AG09309 (cell line): ENCODE data around the gene PRR3.
"Not testable (repeated sequence)": the region's sequence is repeated elsewhere in the genome, so short reads cannot be mapped to it uniquely, and the experiment has no call there.

ENCODE experiments used
- DNase-seq: peaks from one replicate; pipeline ENCODE4 v3.0.0-alpha.2; 2010; ENCODE audit warnings: low read depth
- H3K4me3 ChIP-seq: 2 replicates; pipeline ENCODE4 v1.5.1; 2011; ENCODE audit warnings: mild to moderate bottlenecking, low read depth, low read length, moderate library complexity; ENCODE audit not compliant: control insufficient read depth
- TF ChIP-seq, protein P1 (sequence below): IDR thresholded peaks from 2 replicates; pipeline ENCODE4 v1.5.1; 2011; ENCODE audit warnings: mild to moderate bottlenecking, low read depth, low read length, inconsistent platforms; ENCODE audit not compliant: insufficient read depth, control insufficient read depth; ENCODE audit errors: missing control alignments

Gene PRR3

DNA sequence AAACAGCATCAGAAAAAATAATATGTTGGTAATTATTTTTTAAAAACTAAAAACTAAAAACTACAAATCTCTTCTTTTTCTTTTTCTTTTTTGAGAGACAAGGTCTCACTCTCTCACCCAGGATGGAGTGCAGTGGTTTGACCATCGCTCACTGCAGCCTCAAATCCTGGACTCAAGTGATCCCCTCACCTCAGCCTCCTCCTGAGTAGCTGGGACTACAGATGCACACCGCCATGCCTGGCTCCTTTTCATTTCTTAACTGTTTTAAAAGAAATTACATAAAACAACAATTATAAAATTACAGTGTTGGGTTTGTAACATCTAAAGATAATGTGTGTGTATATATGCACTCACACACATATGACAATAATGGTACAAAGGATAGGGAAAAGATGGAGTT is 43.6 kb upstream of the PRR3 start:
- DNase-seq = no peak
- TF ChIP-seq, protein P1, sequence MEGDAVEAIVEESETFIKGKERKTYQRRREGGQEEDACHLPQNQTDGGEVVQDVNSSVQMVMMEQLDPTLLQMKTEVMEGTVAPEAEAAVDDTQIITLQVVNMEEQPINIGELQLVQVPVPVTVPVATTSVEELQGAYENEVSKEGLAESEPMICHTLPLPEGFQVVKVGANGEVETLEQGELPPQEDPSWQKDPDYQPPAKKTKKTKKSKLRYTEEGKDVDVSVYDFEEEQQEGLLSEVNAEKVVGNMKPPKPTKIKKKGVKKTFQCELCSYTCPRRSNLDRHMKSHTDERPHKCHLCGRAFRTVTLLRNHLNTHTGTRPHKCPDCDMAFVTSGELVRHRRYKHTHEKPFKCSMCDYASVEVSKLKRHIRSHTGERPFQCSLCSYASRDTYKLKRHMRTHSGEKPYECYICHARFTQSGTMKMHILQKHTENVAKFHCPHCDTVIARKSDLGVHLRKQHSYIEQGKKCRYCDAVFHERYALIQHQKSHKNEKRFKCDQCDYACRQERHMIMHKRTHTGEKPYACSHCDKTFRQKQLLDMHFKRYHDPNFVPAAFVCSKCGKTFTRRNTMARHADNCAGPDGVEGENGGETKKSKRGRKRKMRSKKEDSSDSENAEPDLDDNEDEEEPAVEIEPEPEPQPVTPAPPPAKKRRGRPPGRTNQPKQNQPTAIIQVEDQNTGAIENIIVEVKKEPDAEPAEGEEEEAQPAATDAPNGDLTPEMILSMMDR = no peak
- no peak overlapping the region for H3K4me3 ChIP-seq

DNA sequence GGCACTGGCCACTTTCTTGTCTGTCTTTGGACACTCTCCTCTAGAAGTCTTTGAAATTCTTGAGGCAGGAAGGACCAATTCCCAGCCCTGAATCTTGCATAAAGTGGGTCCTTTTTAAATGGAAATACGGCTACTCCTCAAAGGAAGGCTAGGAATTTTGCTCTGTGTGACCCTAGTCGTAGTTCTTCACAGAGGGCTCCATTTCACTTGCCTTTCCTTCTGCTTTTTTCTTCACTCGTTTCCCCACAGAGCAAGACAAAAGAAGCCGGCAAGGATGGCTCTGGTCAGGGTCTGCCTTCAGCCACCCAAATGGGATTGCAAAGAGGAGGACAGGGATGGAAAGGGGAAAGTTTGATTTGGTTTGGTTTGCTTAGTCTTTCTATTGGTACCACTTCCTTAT is 42.0 kb upstream of the PRR3 start:
- DNase-seq = no peak
- no peak overlapping the region for H3K4me3 ChIP-seq
- TF ChIP-seq, protein P1 = no peak

DNA sequence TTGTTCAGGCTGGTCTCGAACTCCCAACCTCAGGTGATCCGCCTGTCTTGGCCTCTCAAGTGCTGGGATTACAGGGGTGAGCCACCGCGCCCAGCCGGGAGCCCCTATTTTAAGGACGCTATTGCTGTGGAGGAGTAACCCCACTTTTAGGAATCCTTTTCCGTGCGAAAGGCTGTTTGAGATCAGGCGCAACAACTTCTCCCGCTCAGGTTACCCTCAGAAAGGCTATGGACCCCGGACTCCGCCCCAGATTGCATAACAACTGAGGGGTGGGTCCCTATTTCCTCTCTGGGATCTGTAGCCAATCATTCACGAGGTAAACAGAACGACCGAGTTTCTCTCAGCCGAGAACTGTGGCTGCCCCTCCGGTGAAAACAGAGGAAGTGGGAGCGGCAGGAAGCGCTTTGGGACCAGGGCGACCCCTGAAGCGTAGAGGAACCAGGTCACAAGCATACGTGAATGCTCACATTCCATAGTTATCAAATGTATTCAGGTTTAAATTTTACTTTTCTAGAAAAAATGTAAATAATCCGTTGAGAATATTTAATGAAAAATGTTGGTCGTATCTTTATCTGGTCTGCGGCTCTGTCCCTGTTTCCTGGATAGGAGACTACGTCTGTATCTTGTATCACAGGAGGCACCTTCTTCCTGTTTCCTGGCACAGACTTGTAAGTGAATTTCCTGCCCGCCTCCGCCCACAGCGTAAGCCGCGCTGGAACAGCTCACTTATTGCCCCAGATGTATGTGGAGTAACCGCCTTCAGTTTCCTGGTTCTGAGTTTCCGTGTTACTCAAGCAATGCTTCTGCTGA is 40.9 kb upstream of the PRR3 start:
- H3K4me3 ChIP-seq = peak overlapping the region; percentile 25
- DNase-seq = peak; percentile 86
- TF ChIP-seq, protein P1 = no peak

DNA sequence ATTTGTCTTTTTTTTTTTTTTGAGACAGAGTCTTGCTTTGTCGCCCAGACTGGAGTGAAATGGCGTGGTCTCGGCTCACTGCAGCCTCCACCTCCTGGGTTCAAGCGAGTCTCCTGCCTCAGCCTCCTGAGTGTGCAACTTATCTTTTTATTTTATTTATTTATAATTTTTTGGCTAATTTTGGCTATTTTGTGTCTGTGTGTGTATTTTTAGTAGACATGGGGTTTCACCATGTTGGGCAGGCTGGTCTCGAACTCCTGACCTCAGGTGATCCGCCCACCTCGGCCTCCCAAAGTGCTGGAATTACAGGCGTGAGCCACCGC is 40.4 kb upstream of the PRR3 start:
- not testable (repeated sequence) for DNase-seq
- H3K4me3 ChIP-seq = peak overlapping the region; percentile 25; the same call in 1 of the 2 replicates

DNA sequence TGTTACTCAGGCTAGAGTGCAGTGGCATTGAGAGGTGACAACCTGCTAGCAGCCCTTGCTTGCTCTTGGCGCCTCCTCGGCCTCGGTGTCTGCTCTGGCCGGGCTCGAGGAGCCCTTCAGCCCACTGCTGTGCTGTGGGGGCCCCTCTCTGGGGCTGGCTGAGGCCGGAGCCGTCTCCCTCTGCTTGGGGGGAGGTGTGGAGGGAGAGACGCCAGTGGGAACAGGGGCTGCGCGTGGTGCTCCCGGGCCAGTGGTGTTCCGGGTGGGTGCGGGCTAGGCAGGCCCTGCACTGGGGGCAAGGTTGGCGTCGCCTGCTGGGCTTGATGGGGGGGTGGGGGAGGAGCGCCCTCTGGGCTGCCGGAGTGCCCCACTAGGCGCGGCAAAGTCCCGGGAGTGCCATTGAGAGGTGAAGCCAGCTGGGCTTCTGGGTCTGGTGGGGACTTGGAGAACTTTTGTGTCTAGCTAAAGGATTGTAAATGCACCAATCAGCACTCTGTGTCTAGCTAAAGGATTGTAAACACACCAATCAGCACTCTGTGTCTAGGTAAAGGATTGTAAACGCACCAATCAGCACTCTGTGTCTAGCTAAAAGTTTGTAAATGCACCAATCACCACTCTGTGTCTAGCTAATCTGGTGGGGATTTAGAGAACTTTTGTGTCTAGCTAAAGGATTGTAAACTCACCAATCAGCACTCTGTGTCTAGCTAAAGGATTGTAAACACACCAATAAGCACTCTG is 39.2 kb upstream of the PRR3 start:
- not testable (repeated sequence) for H3K4me3 ChIP-seq, DNase-seq

DNA sequence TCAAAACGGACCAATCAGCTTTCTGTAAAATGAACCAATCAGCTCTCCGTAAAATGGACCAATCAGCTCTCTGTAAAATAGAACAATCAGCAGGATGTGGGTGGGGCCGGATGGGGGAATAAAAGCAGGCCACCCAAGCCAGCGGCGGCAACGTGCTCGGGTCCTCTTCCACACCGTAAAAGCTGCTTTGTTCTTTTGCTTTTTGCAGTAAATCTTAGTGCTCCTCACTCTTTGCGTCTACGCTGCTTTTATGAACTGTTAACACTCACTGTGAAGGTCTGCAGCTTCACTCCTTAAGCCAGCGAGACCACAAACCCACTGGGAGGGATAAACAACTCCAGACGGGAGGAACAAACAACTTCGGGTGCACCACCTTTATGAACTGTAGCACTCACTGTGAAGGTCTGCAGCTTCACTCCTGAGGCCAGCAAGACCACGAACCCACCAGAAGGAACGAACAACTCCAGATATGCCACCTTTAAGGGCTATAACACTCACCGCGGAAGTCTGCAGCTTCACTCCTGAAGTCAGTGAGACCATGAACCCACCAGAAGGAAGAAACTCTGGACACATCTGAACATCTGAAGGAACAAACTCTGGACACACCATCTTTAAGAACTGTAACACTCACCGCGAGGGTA is 38.5 kb upstream of the PRR3 start:
- not testable (repeated sequence) for H3K4me3 ChIP-seq, DNase-seq

DNA sequence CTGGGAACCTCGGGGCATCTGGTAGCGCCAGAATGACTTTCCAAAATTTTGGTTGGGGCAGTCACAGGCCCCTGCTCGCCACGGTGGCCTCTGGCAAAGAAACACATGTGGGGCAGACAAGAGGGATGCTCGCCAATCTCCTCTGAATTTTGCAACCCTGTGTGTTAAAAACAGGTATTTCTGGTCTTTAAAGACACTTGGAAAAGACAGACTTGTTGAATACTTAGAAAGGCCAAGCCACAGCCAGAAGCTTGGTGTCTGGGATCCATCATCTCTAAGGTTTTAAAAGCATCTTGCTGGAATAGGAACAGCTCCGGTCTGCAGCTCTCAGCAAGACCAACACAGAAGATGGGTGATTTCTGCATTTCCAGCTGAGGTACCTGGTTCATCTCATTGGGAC is 36.6 kb upstream of the PRR3 start:
- TF ChIP-seq, protein P1 = no peak
- H3K4me3 ChIP-seq = no peak overlapping the region
- no peak for DNase-seq

DNA sequence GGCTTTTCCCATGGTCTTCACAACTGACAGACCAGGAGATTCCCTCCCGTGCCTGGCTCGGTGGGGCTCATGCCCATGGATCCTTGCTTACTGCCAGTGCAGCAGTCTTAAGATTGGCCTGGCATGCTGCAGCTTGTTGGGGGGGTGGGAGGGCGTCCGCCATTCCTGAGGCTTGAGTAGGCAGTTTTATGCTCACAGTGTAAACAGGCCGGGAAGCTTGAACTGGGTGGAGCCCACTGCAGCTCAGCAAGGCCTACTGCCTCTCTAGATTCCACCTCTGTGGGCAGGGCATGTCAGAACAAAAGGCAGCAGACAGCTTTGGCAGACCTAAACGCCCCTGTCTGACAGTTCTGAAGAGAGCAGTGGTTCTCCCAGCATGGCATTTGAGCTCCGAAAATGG is 36.0 kb upstream of the PRR3 start:
- DNase-seq, H3K4me3 ChIP-seq: not testable (repeated sequence)

DNA sequence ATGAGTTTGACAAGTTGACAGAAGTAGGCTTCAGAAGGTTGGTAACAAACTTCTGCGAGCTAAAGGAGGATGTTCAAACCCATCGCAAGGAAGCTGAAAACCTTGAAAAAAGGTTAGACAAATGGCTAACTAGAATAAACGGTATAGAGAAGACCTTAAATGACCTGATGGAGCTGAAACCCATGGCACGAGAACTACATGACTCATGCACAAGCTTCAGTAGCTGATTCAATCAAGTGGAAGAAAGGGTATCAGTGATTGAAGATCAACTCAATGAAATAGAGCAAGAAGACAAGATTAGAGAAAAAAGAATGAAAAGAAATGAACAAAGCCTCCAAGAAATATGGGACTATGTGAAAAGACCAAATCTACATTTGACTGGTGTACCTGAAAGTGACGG is 35.1 kb upstream of the PRR3 start:
- DNase-seq, H3K4me3 ChIP-seq: not testable (repeated sequence)

DNA sequence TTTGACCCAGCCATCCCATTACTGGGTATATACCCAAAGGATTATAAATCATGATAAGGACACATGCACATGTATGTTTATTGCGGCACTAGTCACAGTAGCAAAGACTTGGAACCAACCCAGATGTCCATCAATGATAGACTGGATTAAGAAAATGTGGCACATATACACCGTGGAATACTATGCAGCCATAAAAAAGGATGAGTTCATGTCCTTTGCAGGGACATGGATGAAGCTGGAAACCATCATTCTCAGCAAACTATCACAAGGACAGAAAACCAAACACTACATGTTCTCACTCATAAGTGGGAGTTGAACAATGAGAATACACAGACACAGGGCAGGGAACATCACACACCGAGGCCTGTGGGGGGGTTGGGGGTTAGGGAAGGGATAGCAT is 30.7 kb upstream of the PRR3 start:
- not testable (repeated sequence) for H3K4me3 ChIP-seq

DNA sequence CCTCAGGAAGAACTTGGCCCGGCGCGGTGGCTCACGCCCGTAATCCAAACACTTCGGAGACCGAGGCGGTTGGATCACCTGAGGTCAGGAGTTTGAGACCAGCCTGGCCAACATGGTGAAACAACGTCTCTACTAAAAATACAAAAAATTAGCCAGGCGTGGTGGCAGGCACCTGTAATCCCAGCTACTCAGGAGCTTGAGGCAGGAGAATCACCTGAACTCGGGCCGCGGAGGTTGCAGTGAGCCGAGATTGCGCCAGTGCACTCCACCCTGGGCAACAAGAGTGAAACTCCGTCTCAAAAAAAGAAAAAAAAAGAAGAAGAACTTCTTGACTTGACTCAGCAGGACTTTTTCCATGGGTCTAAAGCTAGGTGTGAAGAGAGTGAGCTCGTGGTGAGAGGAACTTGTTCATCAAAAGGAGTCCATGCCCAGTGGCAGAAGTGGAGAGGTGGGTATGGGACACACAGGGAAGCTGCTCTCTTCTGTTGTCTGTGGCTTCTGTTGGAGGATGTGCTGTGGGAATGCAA is 27.7 kb upstream of the PRR3 start:
- not testable (repeated sequence) for H3K4me3 ChIP-seq, DNase-seq

More for the DNA sequence above, 30.7 kb upstream of the PRR3 start:
- not testable (repeated sequence) for DNase-seq
